Neutrophil (primary cell): Measurements from ENCODE around the gene TTLL12.

Source experiments
- H3K27ac ChIP-seq: fragments of 200-600 bp; sonication (generic); 2 replicates; pipeline ENCODE4 v1.5.1; 2016; ENCODE audit warnings: mild to moderate bottlenecking, moderate library complexity
- H3K27me3 ChIP-seq: fragments of 200-600 bp; sonication (generic); 2 replicates; pipeline ENCODE4 v1.6.0; 2016; ENCODE audit warnings: mild to moderate bottlenecking
- H3K36me3 ChIP-seq: fragments of 200-600 bp; sonication (generic); 2 replicates; pipeline ENCODE4 v1.5.1; 2017
- H3K4me1 ChIP-seq, 2 experiments: fragments of 200-600 bp in 1 of 2; sonication (generic) in 1 of 2; 1 replicate in 1 of 2; 2 replicates in 1 of 2; pipeline versions ENCODE4 v1.5.1 to v1.6.1; 2013 to 2016; ENCODE audit warnings: low read depth in 1 of 2, low read length in 1 of 2, mild to moderate bottlenecking in 1 of 2, moderate library complexity in 1 of 2; ENCODE audit not compliant: control insufficient read depth in 1 of 2, insufficient read depth in 1 of 2
- H3K4me3 ChIP-seq, 2 experiments: fragments of 200-600 bp in 1 of 2; sonication (generic) in 1 of 2; 1 replicate in 1 of 2; 2 replicates in 1 of 2; pipeline ENCODE4 v1.5.1; 2013 to 2016; ENCODE audit warnings: low read depth in 1 of 2, low read length in 1 of 2, mild to moderate bottlenecking in 1 of 2, moderate library complexity in 1 of 2
- H3K9me3 ChIP-seq: fragments of 200-600 bp; sonication (generic); 2 replicates; pipeline ENCODE4 v1.5.1; 2016
- TF ChIP-seq, protein P1 (sequence below): fragments of 200-600 bp; sonication (generic); IDR thresholded peaks from 2 replicates; pipeline ENCODE4 v1.5.1; 2016; ENCODE audit warnings: antibody characterized with exemption

Gene TTLL12

DNA sequence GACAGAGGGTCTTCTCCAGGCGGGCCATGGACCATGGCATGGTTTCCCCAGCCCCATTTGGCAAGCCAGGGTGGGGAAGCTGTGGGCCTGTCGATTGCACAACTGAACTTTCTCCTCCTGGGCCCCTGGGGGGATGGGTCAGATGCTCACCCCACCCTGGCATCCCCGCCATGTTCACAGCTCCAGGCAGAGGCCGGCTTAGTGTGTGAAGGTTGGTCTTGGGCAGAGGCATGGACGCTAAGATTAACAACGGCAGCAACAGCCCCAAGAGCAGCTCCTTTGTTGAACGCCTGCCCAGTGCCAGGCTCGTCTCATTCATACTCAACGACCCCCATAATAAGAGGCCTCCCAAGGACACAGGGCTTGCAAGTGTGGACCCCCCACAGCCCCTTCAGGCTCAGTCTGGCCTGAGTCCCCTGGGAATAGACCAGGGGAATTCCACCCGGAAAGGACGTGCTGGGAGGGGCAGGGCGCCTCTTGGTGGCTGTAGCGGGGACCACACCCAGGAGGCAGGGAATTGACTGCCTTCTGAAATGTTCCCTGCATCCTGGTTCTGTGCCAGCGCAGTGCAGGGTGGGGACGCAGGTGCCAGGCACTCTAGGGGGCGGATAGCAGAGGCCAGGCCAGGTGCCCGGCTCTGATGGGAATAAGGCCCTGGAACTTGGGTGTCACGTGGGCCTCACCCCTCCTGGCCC lies 27.3 kb downstream of the TTLL12 start:
- H3K27ac ChIP-seq: peak overlapping the region; percentile 89
- peaks cover 51 to 66% of the 10 kb centered on the region in 2 experiments for H3K4me1 ChIP-seq
- no peaks in the 10 kb centered on the region for H3K9me3 ChIP-seq
- no peaks in the 10 kb centered on the region for H3K27me3 ChIP-seq
- no peak overlapping the region for H3K4me3 ChIP-seq
- H3K36me3 ChIP-seq: peaks cover 75% of the 10 kb centered on the region
- TF ChIP-seq, protein P1, sequence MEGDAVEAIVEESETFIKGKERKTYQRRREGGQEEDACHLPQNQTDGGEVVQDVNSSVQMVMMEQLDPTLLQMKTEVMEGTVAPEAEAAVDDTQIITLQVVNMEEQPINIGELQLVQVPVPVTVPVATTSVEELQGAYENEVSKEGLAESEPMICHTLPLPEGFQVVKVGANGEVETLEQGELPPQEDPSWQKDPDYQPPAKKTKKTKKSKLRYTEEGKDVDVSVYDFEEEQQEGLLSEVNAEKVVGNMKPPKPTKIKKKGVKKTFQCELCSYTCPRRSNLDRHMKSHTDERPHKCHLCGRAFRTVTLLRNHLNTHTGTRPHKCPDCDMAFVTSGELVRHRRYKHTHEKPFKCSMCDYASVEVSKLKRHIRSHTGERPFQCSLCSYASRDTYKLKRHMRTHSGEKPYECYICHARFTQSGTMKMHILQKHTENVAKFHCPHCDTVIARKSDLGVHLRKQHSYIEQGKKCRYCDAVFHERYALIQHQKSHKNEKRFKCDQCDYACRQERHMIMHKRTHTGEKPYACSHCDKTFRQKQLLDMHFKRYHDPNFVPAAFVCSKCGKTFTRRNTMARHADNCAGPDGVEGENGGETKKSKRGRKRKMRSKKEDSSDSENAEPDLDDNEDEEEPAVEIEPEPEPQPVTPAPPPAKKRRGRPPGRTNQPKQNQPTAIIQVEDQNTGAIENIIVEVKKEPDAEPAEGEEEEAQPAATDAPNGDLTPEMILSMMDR: peak; percentile 40

DNA sequence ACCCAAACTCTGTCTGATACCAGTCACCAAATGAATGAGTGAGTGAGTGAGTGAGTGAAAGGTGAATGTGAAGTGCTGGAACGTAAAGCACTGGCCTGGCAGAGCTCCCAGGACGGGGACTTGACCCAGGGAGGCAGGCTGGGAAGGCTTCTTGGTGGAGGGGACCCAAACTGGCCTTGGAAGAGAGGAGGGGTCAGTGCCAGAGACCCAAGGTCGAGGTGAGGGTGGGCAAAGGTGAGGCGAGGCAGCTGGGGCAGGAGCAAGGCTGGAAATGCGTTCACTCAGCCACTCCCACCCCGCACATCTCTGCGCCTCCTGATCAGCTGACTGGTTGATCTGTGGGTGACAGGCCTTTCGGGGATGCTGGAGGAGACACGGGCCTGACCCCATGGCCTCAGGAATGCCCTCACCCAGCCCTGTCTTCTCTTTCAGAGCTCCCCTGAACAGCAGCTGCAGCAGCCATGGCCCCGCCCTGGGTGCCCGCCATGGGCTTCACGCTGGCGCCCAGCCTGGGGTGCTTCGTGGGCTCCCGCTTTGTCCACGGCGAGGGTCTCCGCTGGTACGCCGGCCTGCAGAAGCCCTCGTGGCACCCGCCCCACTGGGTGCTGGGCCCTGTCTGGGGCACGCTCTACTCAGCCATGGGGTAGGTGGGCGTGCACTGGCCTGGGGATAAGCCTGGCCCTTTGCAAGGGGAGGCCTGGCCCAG lies 28.0 kb downstream of the TTLL12 start:
- Histone ChIP-seq H3K9me3 (no peaks in the 10 kb centered on the region), H3K4me1 (peaks cover 53 to 67% of the 10 kb centered on the region in 2 experiments), H3K36me3 (peaks cover 68% of the 10 kb centered on the region), H3K4me3 (no peak overlapping the region), H3K27ac (peak overlapping the region; percentile 89), H3K27me3 (no peaks in the 10 kb centered on the region)
- TF ChIP-seq, protein P1: no peak

DNA sequence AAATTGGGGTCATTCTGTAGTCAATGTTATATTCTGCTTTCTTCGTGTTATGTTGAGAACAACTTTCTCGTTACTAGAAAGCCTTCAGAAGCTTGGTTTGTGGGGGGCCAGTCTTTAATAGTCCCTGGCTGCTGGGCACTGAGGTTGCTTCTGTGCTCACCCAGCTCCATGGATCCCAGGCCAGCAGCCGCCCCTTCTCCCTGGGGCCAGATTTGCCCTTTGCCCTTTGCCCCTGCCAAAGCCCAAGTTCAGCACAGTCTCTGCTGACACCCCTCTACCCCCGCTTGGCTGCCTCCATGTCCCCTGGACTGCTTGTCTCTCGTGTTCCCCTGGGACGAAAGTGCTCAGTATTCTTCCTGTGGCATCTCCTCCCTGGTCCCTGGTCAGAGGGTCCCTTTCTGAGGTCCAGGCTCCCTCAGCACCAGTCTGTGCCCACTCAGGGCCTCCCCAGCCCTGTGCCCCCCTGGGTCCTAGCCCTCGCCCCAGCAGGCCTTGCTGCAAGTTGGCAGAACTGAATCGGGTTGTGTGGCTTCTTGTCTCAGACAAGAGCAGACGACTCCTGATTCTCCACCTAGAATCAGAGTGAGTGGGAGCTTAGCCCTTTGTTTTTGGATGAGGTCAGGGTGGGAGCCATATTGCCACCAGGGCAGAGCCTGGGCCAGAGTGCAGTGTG lies 28.9 kb downstream of the TTLL12 start:
- Histone ChIP-seq H3K4me1 (peaks cover 61 to 65% of the 10 kb centered on the region in 2 experiments), H3K27ac (peak overlapping the region; percentile 89), H3K9me3 (no peaks in the 10 kb centered on the region), H3K4me3 (no peak overlapping the region), H3K36me3 (peaks cover 58% of the 10 kb centered on the region), H3K27me3 (no peaks in the 10 kb centered on the region)
- TF ChIP-seq, protein P1: no peak

DNA sequence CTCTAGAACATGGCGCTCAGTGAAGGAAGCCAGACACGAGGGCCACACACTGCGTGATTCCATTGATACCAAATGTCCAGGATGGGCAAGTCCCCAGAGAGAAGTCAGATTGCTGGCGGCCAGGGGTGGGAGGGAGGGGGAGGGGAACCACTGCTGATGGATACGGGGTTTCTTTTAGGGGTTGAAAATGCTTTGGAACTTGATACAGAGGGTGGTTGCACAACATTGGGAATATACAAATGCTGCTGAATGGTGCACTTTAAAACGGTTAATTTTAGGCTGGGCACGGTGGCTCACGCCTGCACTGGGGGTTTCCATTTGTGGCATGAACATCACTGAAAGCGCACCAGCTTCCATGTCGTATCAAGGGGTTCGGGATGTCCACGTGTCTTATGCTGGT lies 30.5 kb downstream of the TTLL12 start:
- H3K36me3 ChIP-seq: peaks cover 42% of the 10 kb centered on the region
- H3K4me3 ChIP-seq: no peak overlapping the region
- H3K27me3 ChIP-seq: no peaks in the 10 kb centered on the region
- peaks cover 71 to 74% of the 10 kb centered on the region in 2 experiments for H3K4me1 ChIP-seq
- H3K27ac ChIP-seq: peak overlapping the region; percentile 89
- no peaks in the 10 kb centered on the region for H3K9me3 ChIP-seq
- TF ChIP-seq, protein P1: no peak

DNA sequence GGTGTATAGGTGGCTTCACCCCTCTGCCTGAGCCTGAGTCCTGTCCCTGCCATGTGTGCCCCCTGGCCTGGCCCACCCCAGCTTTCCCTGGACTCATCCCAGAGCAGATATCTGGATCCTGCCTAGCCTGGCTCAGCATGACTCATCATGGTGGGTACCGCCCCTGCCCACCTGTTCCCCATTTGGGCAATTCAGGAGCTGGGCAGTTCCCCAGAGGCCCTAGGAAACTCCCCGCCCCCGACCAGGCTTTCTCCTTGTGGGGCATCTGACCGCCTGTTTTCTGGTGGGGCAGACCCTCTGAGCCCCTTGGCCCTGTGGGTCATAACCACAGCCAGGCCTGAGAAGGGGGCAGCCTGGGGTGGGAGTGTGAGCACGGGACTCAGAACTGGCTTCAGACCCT lies 31.1 kb downstream of the TTLL12 start:
- Histone ChIP-seq H3K4me1 (peaks cover 76 to 77% of the 10 kb centered on the region in 2 experiments), H3K4me3 (peak overlapping the region; percentile 44 to 46)
- TF ChIP-seq, protein P1: no peak

More for the DNA sequence above, 31.1 kb downstream of the TTLL12 start:
- Histone ChIP-seq H3K27ac (peak overlapping the region; percentile 89), H3K9me3 (no peaks in the 10 kb centered on the region), H3K36me3 (peaks cover 36% of the 10 kb centered on the region), H3K27me3 (no peaks in the 10 kb centered on the region)
